22Rv1 (cell line): Measurements from ENCODE around the gene SH2D4B.
"Not testable (repeated sequence)": the region's sequence is repeated elsewhere in the genome, so short reads cannot be mapped to it uniquely, and the experiment has no call there.

Experiments
- H3K27ac ChIP-seq: fragments of 450-650 bp; 2 replicates; pipeline ENCODE4 v1.5.1; 2017
- ZFX ChIP-seq: fragments of 450-650 bp; IDR thresholded peaks from 2 replicates; pipeline ENCODE4 v1.6.1; 2017; ENCODE audit warnings: antibody characterized with exemption, borderline replicate concordance
- TF ChIP-seq, protein P1 (sequence below): fragments of 450-650 bp; IDR thresholded peaks from 2 replicates; pipeline ENCODE4 v1.5.1; 2017; ENCODE audit warnings: mild to moderate bottlenecking

SH2D4B gene

DNA sequence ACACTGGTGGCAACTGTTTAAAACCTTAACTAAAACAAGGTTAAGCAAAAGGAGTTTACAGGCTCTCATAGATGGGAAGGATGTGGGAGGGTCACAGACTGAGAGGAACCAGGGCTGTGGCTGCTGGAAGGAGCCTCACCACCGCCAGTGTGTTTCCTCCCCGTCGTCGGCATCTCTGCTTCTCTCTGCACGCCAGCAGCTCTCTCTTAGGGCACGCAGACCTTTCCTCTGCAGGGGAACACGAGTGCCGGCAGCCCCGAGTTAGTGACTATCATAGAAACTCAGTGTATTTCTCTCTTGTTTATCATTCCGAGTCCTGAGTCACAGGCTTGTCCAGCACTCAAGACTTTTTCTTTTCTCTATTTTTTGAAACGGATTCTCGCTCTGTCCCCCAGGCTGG lies 8.1 kb upstream of the SH2D4B start:
- TF ChIP-seq, protein P1, sequence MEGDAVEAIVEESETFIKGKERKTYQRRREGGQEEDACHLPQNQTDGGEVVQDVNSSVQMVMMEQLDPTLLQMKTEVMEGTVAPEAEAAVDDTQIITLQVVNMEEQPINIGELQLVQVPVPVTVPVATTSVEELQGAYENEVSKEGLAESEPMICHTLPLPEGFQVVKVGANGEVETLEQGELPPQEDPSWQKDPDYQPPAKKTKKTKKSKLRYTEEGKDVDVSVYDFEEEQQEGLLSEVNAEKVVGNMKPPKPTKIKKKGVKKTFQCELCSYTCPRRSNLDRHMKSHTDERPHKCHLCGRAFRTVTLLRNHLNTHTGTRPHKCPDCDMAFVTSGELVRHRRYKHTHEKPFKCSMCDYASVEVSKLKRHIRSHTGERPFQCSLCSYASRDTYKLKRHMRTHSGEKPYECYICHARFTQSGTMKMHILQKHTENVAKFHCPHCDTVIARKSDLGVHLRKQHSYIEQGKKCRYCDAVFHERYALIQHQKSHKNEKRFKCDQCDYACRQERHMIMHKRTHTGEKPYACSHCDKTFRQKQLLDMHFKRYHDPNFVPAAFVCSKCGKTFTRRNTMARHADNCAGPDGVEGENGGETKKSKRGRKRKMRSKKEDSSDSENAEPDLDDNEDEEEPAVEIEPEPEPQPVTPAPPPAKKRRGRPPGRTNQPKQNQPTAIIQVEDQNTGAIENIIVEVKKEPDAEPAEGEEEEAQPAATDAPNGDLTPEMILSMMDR, result no peak
- no peak for TF ChIP-seq ZFX
- H3K27ac ChIP-seq, result no peak overlapping the region

DNA sequence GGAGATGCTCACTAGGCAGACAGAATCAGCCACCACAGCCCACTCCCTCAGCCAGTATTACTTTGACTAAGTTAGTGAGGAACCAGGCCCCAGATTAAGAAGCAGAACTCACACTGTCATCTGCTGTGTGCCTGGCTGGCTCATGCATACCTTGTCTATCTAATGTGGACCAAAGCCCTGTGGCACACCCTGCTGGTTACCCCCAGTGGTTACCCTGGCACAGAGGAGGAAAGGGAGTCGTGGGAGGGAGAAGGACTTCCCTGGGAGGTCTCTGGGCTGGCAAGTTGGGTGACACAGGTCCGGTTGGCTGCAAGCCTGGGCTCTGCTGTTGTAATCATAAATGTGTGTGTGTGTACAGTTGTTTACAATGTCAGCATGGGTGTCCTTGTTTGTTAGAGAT lies 7.5 kb upstream of the SH2D4B start:
- TF ChIP-seq ZFX, result no peak
- TF ChIP-seq, protein P1, result peak; percentile 12; the same call in 1 of the 2 replicates
- H3K27ac ChIP-seq, result no peak overlapping the region

DNA sequence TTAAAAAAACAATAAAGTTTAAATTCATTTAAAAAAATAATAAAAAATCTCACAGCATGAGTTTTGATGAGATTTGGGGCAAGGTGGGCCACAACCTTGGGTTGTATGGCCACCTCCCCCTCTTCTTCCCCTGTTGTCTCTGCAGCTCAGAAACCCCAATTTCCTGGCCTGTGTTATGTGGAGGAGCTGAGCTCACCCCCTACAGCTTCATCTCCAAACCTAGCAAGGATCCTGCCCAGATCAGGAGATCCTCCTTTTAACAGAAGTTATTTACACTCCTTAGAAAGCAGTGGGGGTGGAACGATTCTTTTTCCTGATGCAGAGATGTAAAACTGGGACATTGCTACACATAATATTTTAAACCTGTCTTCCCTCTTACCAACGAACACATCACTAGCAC lies 6.9 kb upstream of the SH2D4B start:
- no peak overlapping the region for H3K27ac ChIP-seq
- TF ChIP-seq, protein P1, result no peak

DNA sequence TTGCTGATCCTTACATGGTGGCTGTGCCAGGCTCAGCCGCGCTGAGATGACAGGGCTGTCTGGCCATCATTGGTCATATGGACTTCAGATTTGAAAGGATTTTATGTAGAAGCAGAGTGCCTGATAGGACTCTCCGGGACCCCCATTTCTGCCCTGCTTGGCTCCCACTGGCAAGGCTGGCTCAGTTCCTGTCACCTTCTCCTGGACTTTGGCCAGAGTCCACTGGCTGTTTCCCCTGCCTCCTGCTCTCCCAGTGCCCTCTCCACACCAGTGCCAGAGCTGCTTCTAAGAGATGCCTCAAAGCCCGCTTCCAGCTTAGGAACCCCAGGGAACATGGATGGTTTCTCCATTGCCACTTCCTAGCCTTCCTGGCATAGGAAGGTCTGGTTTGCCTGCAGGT lies 5.1 kb upstream of the SH2D4B start:
- TF ChIP-seq ZFX, result no peak
- TF ChIP-seq, protein P1, result no peak
- no peak overlapping the region for H3K27ac ChIP-seq

DNA sequence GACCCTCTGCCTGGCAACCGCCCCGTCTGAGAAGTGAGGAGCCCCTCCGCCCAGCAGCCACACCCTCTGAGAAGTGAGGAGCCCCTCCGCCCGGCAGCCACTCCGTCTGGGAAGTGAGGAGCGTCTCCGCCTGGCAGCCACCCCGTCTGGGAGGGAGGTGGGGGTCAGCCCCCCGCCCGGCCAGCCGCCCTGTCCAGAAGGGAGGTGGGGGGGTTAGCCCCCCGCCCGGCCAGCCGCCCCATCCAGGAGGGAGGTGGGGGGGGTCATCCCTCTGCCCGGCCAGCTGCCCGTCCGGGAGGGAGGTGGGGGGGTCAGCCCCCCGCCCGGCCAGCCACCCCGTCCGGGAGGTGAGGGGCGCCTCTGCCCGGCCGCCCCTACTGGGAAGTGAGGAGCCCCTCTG lies 3.6 kb upstream of the SH2D4B start:
- not testable (repeated sequence) for H3K27ac ChIP-seq

DNA sequence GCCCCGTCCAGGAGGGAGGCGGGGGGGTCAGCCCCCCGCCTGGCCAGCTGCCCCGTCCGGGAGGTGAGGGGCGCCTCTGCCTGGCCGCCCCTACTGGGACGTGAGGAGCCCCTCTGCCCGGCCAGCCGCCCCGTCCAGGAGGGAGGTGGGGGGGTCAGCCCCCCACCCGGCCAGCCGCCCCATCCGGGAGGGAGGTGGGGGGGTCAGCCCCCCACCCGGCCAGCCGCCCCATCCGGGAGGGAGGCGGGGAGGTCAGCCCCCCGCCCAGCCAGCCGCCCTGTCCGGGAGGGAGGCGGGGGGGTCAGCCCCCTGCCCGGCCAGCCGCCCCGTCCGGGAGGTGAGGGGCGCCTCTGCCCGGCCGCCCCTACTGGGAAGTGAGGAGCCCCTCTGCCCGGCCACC lies 3.1 kb upstream of the SH2D4B start:
- H3K27ac ChIP-seq, result not testable (repeated sequence)

DNA sequence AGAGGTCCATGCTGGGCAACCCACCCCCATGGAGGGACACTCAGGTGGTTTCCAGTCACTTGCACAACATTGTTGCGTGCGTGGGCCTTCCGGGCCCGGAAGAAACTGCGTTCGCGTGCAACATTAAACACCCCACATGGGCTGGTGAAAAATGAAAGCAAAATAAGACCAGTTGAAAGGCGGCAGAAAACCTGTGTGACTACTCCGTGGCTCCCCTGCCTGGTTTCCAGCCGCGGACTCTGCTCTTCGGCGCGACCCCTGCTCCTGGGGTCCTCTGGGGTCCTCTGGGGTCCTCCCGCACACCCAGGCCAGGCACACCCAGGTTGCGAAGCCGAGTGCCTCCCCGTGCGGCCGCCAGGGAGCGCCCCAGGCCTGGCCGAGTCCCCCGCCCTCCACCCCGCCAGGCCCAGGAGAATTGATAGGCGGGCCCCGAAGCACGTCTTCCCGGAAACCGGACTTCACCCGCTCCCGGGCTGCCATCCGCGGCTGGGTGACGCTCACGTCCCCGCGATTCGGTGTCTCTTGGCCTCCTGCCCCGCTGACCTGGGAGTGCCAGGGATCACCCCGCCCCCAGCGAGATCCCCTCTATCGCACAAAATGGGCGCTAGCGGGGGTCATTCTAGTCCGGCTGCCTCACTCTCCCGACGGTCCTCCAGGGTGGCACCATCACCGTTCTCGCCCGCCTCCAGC lies 1.9 kb upstream of the SH2D4B start:
- TF ChIP-seq, protein P1, result peak; percentile 78
- TF ChIP-seq ZFX, result no peak
- H3K27ac ChIP-seq, result peak overlapping the region; percentile 27; the same call in 1 of the 2 replicates

DNA sequence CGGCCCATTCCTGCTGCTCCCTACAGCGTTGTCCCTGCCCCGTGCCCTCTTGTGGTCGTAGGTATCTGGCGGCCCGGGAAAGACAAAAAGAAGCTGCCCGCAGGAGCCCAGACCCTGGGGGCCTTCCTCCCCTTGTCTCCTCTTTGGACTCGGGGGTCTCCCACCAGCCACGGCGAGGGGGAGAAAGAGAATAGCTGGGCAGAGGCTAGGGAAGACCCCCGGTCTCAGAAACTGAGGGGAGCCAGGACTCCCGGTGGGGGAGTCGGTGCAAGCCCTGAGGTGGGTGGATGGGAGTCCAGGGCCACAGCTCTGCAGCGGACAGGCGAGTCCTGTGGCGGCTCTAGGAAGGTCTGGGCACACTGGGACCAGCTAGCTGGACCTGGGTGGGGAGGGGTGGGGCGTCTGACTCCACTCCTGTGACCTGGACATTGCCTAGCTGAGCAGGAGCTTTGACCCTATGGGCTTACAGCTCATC lies 1.3 kb upstream of the SH2D4B start:
- TF ChIP-seq, protein P1, result no peak
- TF ChIP-seq ZFX, result no peak
- H3K27ac ChIP-seq, result peak overlapping the region; percentile 27; the same call in 1 of the 2 replicates
